ENCODE measurements around the gene ROBO1. TPM values are rescaled to one million over a fixed set of nuclear protein-coding genes. Genes with fewer than 3 reads are reported as not detected.

Gene ROBO1
- total and polyA plus RNA-seq, 4 donors, result 1.0 to 30.3 (median 3.9) TPM

GRCh38 chr3:79729096-79729495, 38.7 kb downstream of the ROBO1 start:
- whole genome bisulfite sequencing, result 28% methylated on average over 2 of the region's 2 CpGs
- DNase-seq (ENCODE audit: low spot score), result no peak

More at GRCh38 chr3:79729096-79729495, 38.7 kb downstream of the ROBO1 start:
- Histone ChIP-seq H3K4me1 (ENCODE audit: control insufficient read depth in 4 of 4, insufficient read depth in 4 of 4, low read length in 3 of 4) (no peaks in the 10 kb centered on the region), H3K9ac (ENCODE audit: low read depth in 1 of 2, low read length in 2 of 2) (no peak overlapping the region), H3K9me3 (ENCODE audit: control insufficient read depth in 4 of 4, low read length in 3 of 4) (no peaks in the 10 kb centered on the region), H3K36me3 (ENCODE audit: control insufficient read depth in 4 of 4, insufficient read depth in 3 of 4, low read depth in 1 of 4, low read length in 3 of 4) (no peaks in the 10 kb centered on the region), H3K4me3 (ENCODE audit: low read depth in 1 of 3, low read length in 3 of 3) (no peak overlapping the region), H3K27ac (ENCODE audit: low read depth in 1 of 2, low read length in 2 of 2) (no peak overlapping the region), H3K27me3 (ENCODE audit: control insufficient read depth in 4 of 4, insufficient read depth in 4 of 4, low read length in 3 of 4) (no peaks in the 10 kb centered on the region)
- no peak for TF ChIP-seq YY1 (IDR thresholded peaks at IDR 0.05)
- TF ChIP-seq EGR1 (IDR thresholded peaks at IDR 0.05; ENCODE audit: low read depth in 2 of 2), result no peak
- no peak for TF ChIP-seq FOXA1 (IDR thresholded peaks at IDR 0.05)
- TF ChIP-seq ATF3 (IDR thresholded peaks at IDR 0.05), result no peak
- no peak for TF ChIP-seq JUND (IDR thresholded peaks at IDR 0.05)
- no peak for TF ChIP-seq GABPA (IDR thresholded peaks at IDR 0.05 in 1 of 2, conservative IDR thresholded peaks at IDR 0.05 in 1 of 2)
- no peak for TF ChIP-seq SP1 (IDR thresholded peaks at IDR 0.05)
- TF ChIP-seq HNF4G (IDR thresholded peaks at IDR 0.05), result no peak
- no peak for TF ChIP-seq HNF4A (conservative IDR thresholded peaks at IDR 0.05)
- no peak for TF ChIP-seq CTCF (IDR thresholded peaks at IDR 0.05; ENCODE audit: low read depth, low read length, missing input control)
- no peak for TF ChIP-seq TAF1 (conservative IDR thresholded peaks at IDR 0.05)
- no peak for TF ChIP-seq RAD21 (IDR thresholded peaks at IDR 0.05)
- no peak for TF ChIP-seq MAX (IDR thresholded peaks at IDR 0.05)
- TF ChIP-seq REST (IDR thresholded peaks at IDR 0.05), result no peak
- TF ChIP-seq FOXA2 (IDR thresholded peaks at IDR 0.05), result no peak
- TF ChIP-seq NR2F2 (IDR thresholded peaks at IDR 0.05), result no peak
- TF ChIP-seq ZBTB33 (IDR thresholded peaks at IDR 0.05), result no peak
- TF ChIP-seq RXRA (IDR thresholded peaks at IDR 0.05), result no peak
